HCT116 (cell line): ENCODE data around the gene MAP4. TPM values are rescaled to one million over a fixed set of nuclear protein-coding genes. Genes with fewer than 3 reads are reported as not detected.

Source experiments
- ATAC-seq: fragments of 200-7000 bp; cut with Tn5 transposase; 2 replicates; pipeline ENCODE4 v1.9.1; 2020; ENCODE audit warnings: mild to moderate bottlenecking, moderate library complexity
- BruUV-seq: library from RNA; stranded (reverse); fragments of 400-500 nt; replicated peaks from 2 replicates; lab custom pipeline; 2021; lab: Mats Ljungman, UMichigan
- CTCF ChIA-PET: fragments of 300-600 bp; sonication (Branson Sonifier 250); formaldehyde crosslinking; loops from one replicate; lab custom pipeline; 2021; ENCODE audit warnings: antibody characterized with exemption; lab: Charles Lee
- POLR2A ChIA-PET: fragments of 300-600, 350-600 bp; sonication (Branson Sonifier 250); formaldehyde crosslinking; loops from one replicate; lab custom pipeline; 2021; ENCODE audit warnings: antibody characterized with exemption; lab: Charles Lee
- RAD21 ChIA-PET, 2 experiments: fragments of 300-600 bp; sonication (Branson Sonifier 250); formaldehyde crosslinking; loops; one replicate each; lab custom pipeline; 2023; ENCODE audit warnings: low total read pairs in 2 of 2; ENCODE audit not compliant: uncharacterized antibody in 2 of 2, unreplicated experiment in 2 of 2, low non-redundant PET in 1 of 2; lab: Charles Lee
- DNase-seq: peaks from one replicate; pipeline ENCODE4 v3.0.0-alpha.2; 2010; ENCODE audit warnings: low read depth, low spot score
- H2AFZ ChIP-seq: fragments of 200-600 bp; shearing (Covaris generic), sonication (generic); 2 replicates; pipeline ENCODE4 v1.6.1; 2017; ENCODE audit warnings: low read depth, mixed run types, mixed read lengths, antibody characterized with exemption, low read length; ENCODE audit not compliant: poor library complexity, severe bottlenecking
- H3K27ac ChIP-seq: 2 replicates; pipeline ENCODE4 v1.5.1; 2012; ENCODE audit warnings: low read depth, low read length
- H3K27me3 ChIP-seq: fragments of 200-600 bp; sonication (generic); 2 replicates; pipeline ENCODE4 v1.6.1; 2016; ENCODE audit warnings: mixed run types, low read length, mixed read lengths; ENCODE audit not compliant: insufficient read depth
- H3K36me3 ChIP-seq, 2 experiments: fragments of 200-500 bp in 1 of 2; fragments of 200-600 bp in 1 of 2; sonication (Bioruptor generic) in 1 of 2; sonication (generic) in 1 of 2; 2 replicates each; pipeline versions ENCODE4 v1.5.1 to v1.6.1; 2014 to 2016; ENCODE audit warnings: low read length in 2 of 2, inconsistent platforms in 1 of 2, mixed read lengths in 1 of 2, mixed run types in 1 of 2; ENCODE audit not compliant: insufficient read depth in 2 of 2, control insufficient read depth in 1 of 2
- H3K4me1 ChIP-seq, 2 experiments: fragments of 200-600 bp in 1 of 2; sonication (generic) in 1 of 2; 2 replicates each; pipeline versions ENCODE4 v1.5.1 to v1.6.1; 2012 to 2017; ENCODE audit warnings: low read length in 2 of 2, inconsistent platforms in 1 of 2, mild to moderate bottlenecking in 1 of 2, mixed read lengths in 1 of 2, mixed run types in 1 of 2, moderate library complexity in 1 of 2; ENCODE audit not compliant: insufficient read depth in 2 of 2, control insufficient read depth in 1 of 2
- H3K4me2 ChIP-seq: fragments of 200-600 bp; sonication (generic); 2 replicates; pipeline ENCODE4 v1.6.1; 2017; ENCODE audit warnings: mixed run types, low read length, mixed read lengths
- H3K4me3 ChIP-seq, 2 experiments: fragments of 200-600 bp in 1 of 2; sonication (generic) in 1 of 2; replicated peaks in 1 of 2; 2 replicates each; pipeline ENCODE4 v1.5.1; 2011 to 2016; ENCODE audit warnings: low read length in 2 of 2, control low read depth in 1 of 2, low read depth in 1 of 2, mild to moderate bottlenecking in 1 of 2, mixed read lengths in 1 of 2, mixed run types in 1 of 2
- H3K79me2 ChIP-seq: fragments of 200-600 bp; sonication (generic); 2 replicates; pipeline ENCODE4 v1.6.1; 2017; ENCODE audit warnings: mild to moderate bottlenecking, mixed run types, low read length, moderate library complexity, mixed read lengths; ENCODE audit not compliant: insufficient read depth
- H3K9ac ChIP-seq: fragments of 200-600 bp; sonication (generic); 2 replicates; pipeline ENCODE4 v1.6.1; 2016; ENCODE audit warnings: low read length, mixed read lengths
- H3K9me2 ChIP-seq: fragments of 200-600 bp; sonication (generic), shearing (Covaris generic); 2 replicates; pipeline ENCODE4 v1.6.1; 2017; ENCODE audit warnings: mixed run types, mild to moderate bottlenecking, moderate library complexity; ENCODE audit not compliant: insufficient read depth
- H3K9me3 ChIP-seq, 2 experiments: fragments of 200-500 bp in 1 of 2; fragments of 200-600 bp in 1 of 2; sonication (Bioruptor generic) in 1 of 2; sonication (generic) in 1 of 2; 2 replicates each; pipeline ENCODE4 v1.6.1; 2014 to 2017; ENCODE audit warnings: low read length in 2 of 2, mixed read lengths in 2 of 2, inconsistent platforms in 1 of 2, low read depth in 1 of 2, mild to moderate bottlenecking in 1 of 2, mixed run types in 1 of 2, moderate library complexity in 1 of 2; ENCODE audit not compliant: control insufficient read depth in 1 of 2, insufficient read depth in 1 of 2
- H4K20me1 ChIP-seq: fragments of 200-600 bp; sonication (generic), shearing (Covaris generic); 2 replicates; pipeline ENCODE4 v1.6.1; 2017; ENCODE audit warnings: mixed run types, mild to moderate bottlenecking, moderate library complexity; ENCODE audit not compliant: insufficient read depth
- CBX3 ChIP-seq: IDR thresholded peaks from 2 replicates; pipeline ENCODE4 v1.6.1; 2012; ENCODE audit warnings: low read depth
- EGR1 ChIP-seq: IDR thresholded peaks from 2 replicates; pipeline ENCODE4 v1.6.1; 2012; ENCODE audit warnings: low read depth
- ELF1 ChIP-seq: IDR thresholded peaks from 2 replicates; pipeline ENCODE4 v1.6.1; 2012; ENCODE audit warnings: low read depth, borderline replicate concordance
- EZH2 ChIP-seq: fragments of 200-600 bp; sonication (generic); IDR thresholded peaks from 2 replicates; pipeline ENCODE4 v1.6.1; 2017; ENCODE audit warnings: antibody characterized with exemption, mixed run types
- EZH2phosphoT487 ChIP-seq: fragments of 200-600 bp; IDR thresholded peaks from 2 replicates; pipeline ENCODE4 v1.6.1; 2018; ENCODE audit warnings: antibody characterized with exemption, borderline replicate concordance
- FOSL1 ChIP-seq: IDR thresholded peaks from 2 replicates; pipeline ENCODE4 v1.6.1; 2012; ENCODE audit warnings: low read depth
- MAX ChIP-seq: IDR thresholded peaks from 2 replicates; pipeline ENCODE4 v1.6.1; 2012
- POLR2A ChIP-seq: IDR thresholded peaks from 2 replicates; pipeline ENCODE4 v1.7.0; 2011; ENCODE audit warnings: borderline replicate concordance; ENCODE audit not compliant: insufficient read depth, insufficient read length; ENCODE audit errors: extremely low read depth
- POLR2AphosphoS5 ChIP-seq: IDR thresholded peaks from 2 replicates; pipeline ENCODE4 v1.6.1; 2011; ENCODE audit warnings: mild to moderate bottlenecking, low read depth, low read length, moderate library complexity
- RAD21 ChIP-seq: IDR thresholded peaks from 2 replicates; pipeline ENCODE4 v1.6.1; 2012; ENCODE audit warnings: low read depth, mild to moderate bottlenecking
- SIN3A ChIP-seq: IDR thresholded peaks from 2 replicates; pipeline ENCODE4 v1.6.1; 2012; ENCODE audit warnings: low read depth
- SP1 ChIP-seq: IDR thresholded peaks from 2 replicates; pipeline ENCODE4 v1.6.1; 2012; ENCODE audit warnings: low read depth
- SRF ChIP-seq: IDR thresholded peaks from 2 replicates; pipeline ENCODE4 v1.6.1; 2012; ENCODE audit warnings: low read depth
- TCF7L2 ChIP-seq: IDR thresholded peaks from 2 replicates; pipeline ENCODE4 v1.7.0; 2011; ENCODE audit warnings: borderline replicate concordance, inconsistent platforms; ENCODE audit not compliant: insufficient read depth, insufficient read length; ENCODE audit errors: extremely low read depth
- YY1 ChIP-seq: IDR thresholded peaks from 2 replicates; pipeline ENCODE4 v1.6.1; 2011; ENCODE audit warnings: low read length, low read depth, moderate library complexity, mild to moderate bottlenecking; ENCODE audit not compliant: insufficient replicate concordance; ENCODE audit errors: extremely low read depth
- ZFX ChIP-seq: fragments of 450-650 bp; IDR thresholded peaks from 2 replicates; pipeline ENCODE4 v1.6.1; 2017
- ZNF274 ChIP-seq: fragments of 200-500 bp; sonication (Bioruptor generic); IDR thresholded peaks from 2 replicates; pipeline ENCODE4 v1.6.1; 2014; ENCODE audit warnings: mild to moderate bottlenecking, low read depth, low read length, inconsistent platforms
- intact Hi-C: fragments of 100-400 bp; cut with micrococcal nuclease; formaldehyde crosslinking; loops from 2 replicates; pipeline ENCODE4 v1.10.0; 2022
- total RNA-seq: library from RNA; stranded (reverse); gene quantifications from one replicate; pipeline ENCODE4 v1.2.1, GENCODE V29; 2021; ENCODE audit not compliant: unreplicated experiment
- TF ChIP-seq, protein P1 (sequence below): IDR thresholded peaks from 2 replicates; pipeline ENCODE4 v1.6.1; 2011; ENCODE audit warnings: mild to moderate bottlenecking, low read length, moderate library complexity; ENCODE audit not compliant: insufficient replicate concordance; ENCODE audit errors: extremely low read depth
- TF ChIP-seq, protein P2 (sequence below): IDR thresholded peaks from 2 replicates; pipeline ENCODE4 v1.6.1; 2012
- TF ChIP-seq, protein P3 (sequence below): IDR thresholded peaks from 2 replicates; pipeline ENCODE4 v1.6.1; 2012; ENCODE audit warnings: low read depth

The MAP4 gene
- total RNA-seq, 1 experiment from 2014 or later = 200 TPM

DNA sequence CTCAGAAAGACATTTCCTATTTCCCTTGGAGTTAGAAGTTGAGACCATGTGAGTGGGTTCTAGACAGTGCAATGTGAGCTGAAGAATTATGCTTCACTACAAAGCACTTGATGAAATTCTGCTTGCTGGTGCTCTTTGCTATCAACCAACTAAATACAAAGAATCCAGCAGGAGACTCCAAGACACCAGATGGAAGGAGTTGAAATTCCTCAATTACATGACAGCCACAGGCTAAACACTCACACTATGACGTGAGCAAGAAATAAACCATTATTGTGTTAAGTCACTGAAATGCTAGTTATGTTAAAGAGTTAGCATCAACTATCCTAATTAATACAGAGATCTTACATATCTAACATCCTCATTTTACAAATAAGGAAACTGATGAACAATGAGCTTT, 8.2 kb upstream of the MAP4 start:
- intact Hi-C loops = no loop called here
- Histone ChIP-seq H3K9me2 (no peaks in the 10 kb centered on the region), H3K4me2 (no peak overlapping the region), H3K27me3 (no peaks in the 10 kb centered on the region), H3K9me3 (no peaks in the 10 kb centered on the region), H3K27ac (no peak overlapping the region), H3K9ac (no peak overlapping the region), H2AFZ (no peak overlapping the region), H3K79me2 (peaks cover 95% of the 10 kb centered on the region), H3K4me3 (no peak overlapping the region), H4K20me1 (peaks cover 10% of the 10 kb centered on the region; the same call in 1 of the 2 replicates), H3K36me3 (no peaks in the 10 kb centered on the region), H3K4me1 (peaks cover 3 to 10% of the 10 kb centered on the region in 2 experiments)
- ATAC-seq = no peak
- DNase-seq = no peak
- POLR2A ChIA-PET = interaction anchor here (0.6 kb wide), 1 partner anchor 62 kb away, joined by 4 read pairs; no protein-coding TSS in a partner anchor
- no TSS peak for BruUV-seq
- TF ChIP-seq FOSL1 (no peak), ZFX (no peak), EZH2phosphoT487 (no peak), MAX (no peak), RAD21 (no peak), EGR1 (no peak), SRF (no peak), YY1 (no peak), POLR2A (no peak), EZH2 (no peak), ZNF274 (no peak), SIN3A (no peak), SP1 (no peak), CBX3 (no peak), TCF7L2 (no peak), POLR2AphosphoS5 (no peak), ELF1 (no peak)
- TF ChIP-seq, protein P1, sequence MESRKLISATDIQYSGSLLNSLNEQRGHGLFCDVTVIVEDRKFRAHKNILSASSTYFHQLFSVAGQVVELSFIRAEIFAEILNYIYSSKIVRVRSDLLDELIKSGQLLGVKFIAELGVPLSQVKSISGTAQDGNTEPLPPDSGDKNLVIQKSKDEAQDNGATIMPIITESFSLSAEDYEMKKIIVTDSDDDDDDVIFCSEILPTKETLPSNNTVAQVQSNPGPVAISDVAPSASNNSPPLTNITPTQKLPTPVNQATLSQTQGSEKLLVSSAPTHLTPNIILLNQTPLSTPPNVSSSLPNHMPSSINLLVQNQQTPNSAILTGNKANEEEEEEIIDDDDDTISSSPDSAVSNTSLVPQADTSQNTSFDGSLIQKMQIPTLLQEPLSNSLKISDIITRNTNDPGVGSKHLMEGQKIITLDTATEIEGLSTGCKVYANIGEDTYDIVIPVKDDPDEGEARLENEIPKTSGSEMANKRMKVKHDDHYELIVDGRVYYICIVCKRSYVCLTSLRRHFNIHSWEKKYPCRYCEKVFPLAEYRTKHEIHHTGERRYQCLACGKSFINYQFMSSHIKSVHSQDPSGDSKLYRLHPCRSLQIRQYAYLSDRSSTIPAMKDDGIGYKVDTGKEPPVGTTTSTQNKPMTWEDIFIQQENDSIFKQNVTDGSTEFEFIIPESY = no peak
- TF ChIP-seq, protein P2, sequence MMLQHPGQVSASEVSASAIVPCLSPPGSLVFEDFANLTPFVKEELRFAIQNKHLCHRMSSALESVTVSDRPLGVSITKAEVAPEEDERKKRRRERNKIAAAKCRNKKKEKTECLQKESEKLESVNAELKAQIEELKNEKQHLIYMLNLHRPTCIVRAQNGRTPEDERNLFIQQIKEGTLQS = no peak
- TF ChIP-seq, protein P3, sequence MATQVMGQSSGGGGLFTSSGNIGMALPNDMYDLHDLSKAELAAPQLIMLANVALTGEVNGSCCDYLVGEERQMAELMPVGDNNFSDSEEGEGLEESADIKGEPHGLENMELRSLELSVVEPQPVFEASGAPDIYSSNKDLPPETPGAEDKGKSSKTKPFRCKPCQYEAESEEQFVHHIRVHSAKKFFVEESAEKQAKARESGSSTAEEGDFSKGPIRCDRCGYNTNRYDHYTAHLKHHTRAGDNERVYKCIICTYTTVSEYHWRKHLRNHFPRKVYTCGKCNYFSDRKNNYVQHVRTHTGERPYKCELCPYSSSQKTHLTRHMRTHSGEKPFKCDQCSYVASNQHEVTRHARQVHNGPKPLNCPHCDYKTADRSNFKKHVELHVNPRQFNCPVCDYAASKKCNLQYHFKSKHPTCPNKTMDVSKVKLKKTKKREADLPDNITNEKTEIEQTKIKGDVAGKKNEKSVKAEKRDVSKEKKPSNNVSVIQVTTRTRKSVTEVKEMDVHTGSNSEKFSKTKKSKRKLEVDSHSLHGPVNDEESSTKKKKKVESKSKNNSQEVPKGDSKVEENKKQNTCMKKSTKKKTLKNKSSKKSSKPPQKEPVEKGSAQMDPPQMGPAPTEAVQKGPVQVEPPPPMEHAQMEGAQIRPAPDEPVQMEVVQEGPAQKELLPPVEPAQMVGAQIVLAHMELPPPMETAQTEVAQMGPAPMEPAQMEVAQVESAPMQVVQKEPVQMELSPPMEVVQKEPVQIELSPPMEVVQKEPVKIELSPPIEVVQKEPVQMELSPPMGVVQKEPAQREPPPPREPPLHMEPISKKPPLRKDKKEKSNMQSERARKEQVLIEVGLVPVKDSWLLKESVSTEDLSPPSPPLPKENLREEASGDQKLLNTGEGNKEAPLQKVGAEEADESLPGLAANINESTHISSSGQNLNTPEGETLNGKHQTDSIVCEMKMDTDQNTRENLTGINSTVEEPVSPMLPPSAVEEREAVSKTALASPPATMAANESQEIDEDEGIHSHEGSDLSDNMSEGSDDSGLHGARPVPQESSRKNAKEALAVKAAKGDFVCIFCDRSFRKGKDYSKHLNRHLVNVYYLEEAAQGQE = no peak
- CTCF ChIA-PET = no interaction called here
- RAD21 ChIA-PET = no interaction called here
